AML-193 (cell line): Measurements from ENCODE around the gene FCHSD2.

Experiments
- DNase-seq, 2 experiments: peaks; one replicate each; lab custom pipeline; 2025; lab: John Stamatoyannopoulos, UW

Gene FCHSD2

GRCh38 chr11:72969894-72970335 is 172.2 kb downstream of the FCHSD2 start:
- no peak for DNase-seq

- DNase-seq: no peak
Measured at GRCh38 chr11:72968390-72968789, 173.7 kb downstream of the FCHSD2 start.

DNA sequence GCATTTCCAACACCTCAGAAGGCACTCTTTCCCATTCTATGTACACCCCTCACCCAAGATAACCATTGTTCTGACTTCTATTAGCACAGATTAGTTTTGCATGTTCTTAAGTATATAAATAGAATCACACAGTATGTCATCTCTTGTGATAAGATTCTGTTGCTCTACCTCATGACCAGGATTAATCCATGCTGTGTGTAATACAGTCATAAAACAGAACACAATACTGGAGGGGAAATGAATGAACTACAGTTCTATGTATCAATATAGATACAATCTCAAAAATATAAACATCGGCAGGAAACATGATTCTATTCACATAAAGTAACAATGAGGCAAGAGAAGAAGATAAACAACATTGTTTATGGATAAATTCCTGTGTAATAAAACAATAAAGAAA is 176.4 kb downstream of the FCHSD2 start:
- no peak for DNase-seq

- DNase-seq: no peak
Measured at GRCh38 chr11:72962717-72963116, 179.4 kb downstream of the FCHSD2 start.

- DNase-seq: peak; percentile 61 to 62
Measured at GRCh38 chr11:72962084-72962483, 180.0 kb downstream of the FCHSD2 start.

DNA sequence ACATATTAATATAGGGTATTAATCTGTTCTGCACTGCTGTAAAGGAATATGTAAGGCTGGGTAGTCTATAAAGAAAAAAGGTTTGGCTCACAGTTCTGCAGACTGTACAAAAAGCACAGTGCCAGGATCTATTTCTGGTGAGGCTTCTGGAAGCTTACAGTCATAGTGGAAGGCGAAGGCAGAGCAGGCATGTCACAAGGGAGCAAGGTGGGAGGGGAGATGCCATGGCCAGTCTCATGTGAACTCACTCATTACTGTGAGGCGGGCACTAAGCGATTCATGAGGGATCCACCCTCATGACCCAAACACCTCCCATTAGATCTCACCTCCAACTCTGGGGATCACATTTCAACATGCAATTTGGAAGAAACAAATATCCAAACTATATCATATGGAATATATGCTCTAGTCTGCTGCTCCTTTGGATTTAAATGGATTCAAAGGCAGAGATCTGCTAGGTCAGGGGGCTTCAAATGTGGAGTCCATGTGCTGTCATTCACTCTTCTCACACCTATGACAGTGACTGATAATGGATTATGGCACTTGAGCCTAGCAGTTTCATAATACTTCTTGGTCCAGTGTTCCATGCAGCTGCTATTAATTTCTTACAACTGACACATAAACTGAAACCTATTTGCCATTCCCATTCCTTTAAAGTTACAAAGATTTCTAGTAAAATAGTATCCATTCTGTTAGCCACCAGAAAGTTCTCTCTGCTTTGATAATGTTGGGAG is 182.0 kb downstream of the FCHSD2 start:
- DNase-seq: no peak

DNA sequence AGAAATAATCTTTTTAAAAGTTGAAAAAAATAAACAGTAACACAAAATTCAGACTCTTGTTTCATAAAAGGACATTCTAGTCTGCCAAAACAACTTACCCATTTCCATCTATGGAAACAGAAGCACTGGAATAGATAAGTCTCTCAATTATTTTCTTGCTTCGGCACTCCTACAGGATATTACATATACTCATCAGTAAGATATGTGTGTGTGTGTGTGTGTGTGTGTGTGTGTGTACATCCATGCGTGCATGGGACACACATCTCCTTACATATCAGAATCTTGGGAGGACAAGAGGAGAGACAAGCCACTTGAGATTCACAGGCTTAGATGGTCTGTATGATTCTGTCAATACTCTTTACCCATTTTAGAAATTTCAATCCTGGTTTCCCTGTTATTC is 183.3 kb downstream of the FCHSD2 start:
- no peak for DNase-seq

- DNase-seq: no peak
Measured at GRCh38 chr11:72955466-72955865, 186.7 kb downstream of the FCHSD2 start.

DNA sequence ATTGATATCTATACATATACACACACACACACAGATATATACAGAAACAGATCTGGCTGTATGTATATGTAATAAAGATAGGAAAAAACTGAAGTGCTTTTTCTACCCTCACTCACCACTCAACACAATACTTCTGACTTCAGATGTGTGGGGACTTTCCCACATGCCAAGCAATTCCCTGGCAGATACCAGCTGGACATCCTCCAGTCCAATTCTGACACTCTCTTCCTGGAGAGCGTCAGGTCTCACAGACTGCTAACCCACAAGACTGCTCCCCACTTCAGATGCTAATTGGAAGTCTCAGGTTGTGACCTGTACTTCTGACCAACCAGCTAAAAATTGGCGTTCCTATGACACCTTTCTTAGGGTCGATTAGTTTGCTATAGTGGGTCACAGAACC is 187.3 kb downstream of the FCHSD2 start:
- DNase-seq: no peak

DNA sequence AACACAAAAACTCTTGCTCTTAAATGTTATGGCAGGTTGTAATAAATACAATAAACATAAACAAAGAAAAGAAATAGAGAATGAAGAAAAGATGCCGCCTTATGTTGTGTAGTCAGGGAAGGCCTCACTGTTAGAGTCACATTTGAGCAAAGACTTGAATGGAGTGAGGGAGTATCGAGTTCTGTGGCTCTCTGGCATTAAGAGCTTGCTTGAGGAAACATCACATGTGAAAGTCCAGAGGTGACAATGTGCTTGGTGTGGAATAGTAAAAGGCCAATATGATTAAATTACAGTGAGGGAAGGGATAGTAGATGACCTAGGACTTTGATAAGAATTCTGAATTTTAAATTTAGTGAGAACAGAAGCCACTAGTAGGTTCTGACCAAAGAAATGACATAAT is 188.5 kb downstream of the FCHSD2 start:
- DNase-seq: no peak

DNA sequence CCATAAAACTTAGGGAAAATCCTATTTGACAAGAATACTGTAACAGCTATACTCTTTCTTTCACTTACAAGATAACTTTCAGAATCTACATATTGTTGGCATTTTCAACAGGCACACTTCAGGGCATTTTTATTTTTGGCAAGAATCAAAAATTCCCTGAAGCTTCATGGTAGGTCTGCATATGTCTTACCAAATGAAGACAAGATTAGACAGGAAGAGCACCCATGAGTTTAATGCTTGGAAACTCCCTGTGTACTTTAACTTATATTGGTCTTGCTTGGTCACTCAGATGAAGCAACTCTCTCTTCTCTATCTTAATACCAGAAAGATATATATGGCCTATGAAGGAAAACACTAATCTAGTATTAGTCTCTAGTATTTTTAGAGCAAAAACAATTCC is 190.2 kb downstream of the FCHSD2 start:
- peak in 1 of 2 experiments; percentile 11 for DNase-seq

- DNase-seq: peak; percentile 13 to 20
Measured at GRCh38 chr11:72951193-72951592, 190.9 kb downstream of the FCHSD2 start.

- no peak for DNase-seq
Measured at GRCh38 chr11:72950685-72951084, 191.4 kb downstream of the FCHSD2 start.

DNA sequence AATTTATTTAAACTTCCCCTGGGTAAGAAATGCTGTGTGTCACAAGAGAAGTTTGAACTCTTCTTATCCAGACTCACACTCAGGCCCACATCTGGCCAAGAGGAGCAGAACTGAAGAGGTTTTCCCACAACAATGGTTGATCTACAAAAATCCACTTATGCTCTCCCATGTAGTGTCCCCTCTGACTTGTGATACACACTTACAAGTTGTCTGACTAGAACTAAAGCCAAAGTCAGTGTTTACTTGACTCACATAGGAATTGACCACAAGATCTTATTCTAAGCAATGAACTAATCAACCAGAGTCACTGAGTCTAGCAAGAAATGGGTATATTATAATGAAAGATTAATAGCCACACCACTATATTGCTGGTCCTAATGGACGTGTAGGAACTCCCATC is 194.9 kb downstream of the FCHSD2 start:
- DNase-seq: no peak

- no peak for DNase-seq
Measured at GRCh38 chr11:72943664-72944063, 198.5 kb downstream of the FCHSD2 start.

DNA sequence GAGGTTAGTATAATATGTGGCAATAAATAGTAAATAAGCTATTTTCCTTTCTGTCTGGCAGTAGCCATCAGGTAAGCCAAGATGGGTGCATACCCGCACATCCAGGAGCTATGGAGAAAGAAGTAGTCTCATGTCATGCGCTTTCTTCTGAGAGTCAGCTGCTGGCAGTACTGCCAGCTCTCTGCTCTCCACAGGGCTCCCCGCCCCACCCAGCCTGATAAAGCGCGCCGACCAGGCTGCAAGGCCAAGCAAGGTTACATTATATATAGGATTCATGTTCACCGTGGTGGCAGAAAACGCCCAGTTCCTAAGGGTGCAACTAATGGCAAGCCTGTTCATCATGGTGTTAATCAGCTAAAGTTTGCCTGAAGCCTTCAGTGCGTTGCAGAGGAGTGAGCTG is 201.7 kb downstream of the FCHSD2 start:
- no peak for DNase-seq

GRCh38 chr11:72939031-72939430 is 203.1 kb downstream of the FCHSD2 start:
- DNase-seq: no peak

DNA sequence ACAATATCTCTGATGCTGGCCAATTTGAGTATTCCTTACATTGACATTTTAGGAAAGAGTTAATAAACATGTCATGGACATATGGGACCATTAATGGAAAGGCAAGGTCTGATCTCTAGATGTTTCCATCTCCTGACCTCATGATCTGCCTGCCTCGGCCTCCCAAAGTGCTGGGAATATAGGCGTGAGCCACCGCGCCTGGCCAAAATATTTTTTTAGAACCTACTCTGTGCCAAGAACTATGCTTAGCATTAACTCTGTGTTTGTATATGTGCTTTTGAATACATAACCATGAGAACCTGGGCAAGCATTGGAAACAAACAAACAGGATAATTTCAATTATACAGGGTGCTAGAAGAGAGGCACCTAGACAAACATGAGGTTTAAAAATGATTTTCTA is 204.7 kb downstream of the FCHSD2 start:
- no peak for DNase-seq

DNA sequence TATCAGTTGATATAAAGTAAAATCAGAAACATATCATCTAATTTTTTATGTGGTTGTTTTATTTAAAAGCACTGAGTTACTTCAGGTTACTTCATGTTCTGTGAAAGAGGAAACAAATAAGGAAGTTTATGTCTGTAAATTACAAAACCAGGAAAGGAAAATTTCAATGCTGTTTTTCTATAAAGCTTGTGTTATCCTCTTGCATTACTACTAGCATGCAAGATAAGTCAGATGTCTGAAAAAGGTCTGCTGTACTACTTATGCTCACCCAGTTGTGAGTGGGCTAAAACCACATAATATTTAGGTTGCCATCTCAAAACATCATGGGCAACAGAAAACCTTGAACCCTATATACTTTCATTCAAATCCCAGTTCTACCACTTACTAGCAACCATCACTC is 206.4 kb downstream of the FCHSD2 start:
- peak; percentile 29 to 61 for DNase-seq

GRCh38 chr11:72932132-72932570 is 210.0 kb downstream of the FCHSD2 start:
- no peak for DNase-seq

- no peak for DNase-seq
Measured at GRCh38 chr11:72930008-72930407, 212.1 kb downstream of the FCHSD2 start.

- no peak for DNase-seq
Measured at GRCh38 chr11:72929256-72929655, 212.9 kb downstream of the FCHSD2 start.

DNA sequence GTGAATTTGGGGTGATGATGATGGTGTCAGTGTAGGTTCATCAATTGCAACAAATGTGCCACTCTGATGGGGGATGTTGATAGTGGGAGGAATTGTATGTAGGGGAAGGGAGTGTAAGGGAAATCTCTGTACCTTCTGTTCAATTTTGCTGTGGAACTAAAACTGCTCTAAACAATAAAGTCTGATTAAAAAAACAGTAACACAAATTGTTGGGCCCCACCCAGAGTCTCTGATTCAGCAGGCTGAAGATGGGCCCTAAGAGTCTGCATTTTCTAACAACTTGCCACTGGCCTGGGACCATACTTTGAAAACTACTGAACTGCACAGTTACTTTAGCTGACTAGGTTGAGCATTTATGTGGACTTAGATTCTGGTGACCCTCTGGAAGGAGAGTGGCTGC is 214.7 kb downstream of the FCHSD2 start:
- DNase-seq: no peak

DNA sequence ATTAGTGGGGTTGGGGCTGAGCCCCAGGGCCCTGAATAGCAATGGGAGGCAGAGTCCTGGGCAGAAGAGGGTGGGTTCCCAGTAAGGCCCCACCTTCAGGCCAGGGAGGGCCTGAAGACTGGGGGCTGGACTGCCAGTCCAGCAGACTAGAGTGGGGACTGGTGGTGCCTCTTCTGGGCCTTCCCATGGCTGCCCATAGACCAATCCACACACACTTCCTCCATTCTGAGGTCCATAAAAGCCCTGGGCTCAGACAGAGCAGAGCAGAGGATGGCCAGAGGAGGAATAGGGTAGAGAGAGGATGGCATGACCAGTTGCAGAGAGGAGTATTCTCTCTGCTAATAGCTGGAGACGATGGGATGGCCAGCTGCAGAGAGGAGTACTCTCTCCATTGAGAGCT is 216.0 kb downstream of the FCHSD2 start:
- no peak for DNase-seq
